ENCODE measurements around the gene GMDS.

GMDS gene

GRCh38 chr6:1663511-1663910 lies 581.9 kb downstream of the GMDS start:
- no peak for DNase-seq

GRCh38 chr6:1662534-1662933 lies 582.9 kb downstream of the GMDS start:
- DNase-seq = no peak

- DNase-seq = no peak
Measured at GRCh38 chr6:1659816-1660215, 585.6 kb downstream of the GMDS start.

- no peak for DNase-seq
Measured at GRCh38 chr6:1658212-1659005, 587.0 kb downstream of the GMDS start.

- no peak for DNase-seq
Measured at GRCh38 chr6:1657771-1658165, 587.6 kb downstream of the GMDS start.

- no peak for DNase-seq
Measured at GRCh38 chr6:1657116-1657770, 588.2 kb downstream of the GMDS start.

- no peak for DNase-seq
Measured at GRCh38 chr6:1654054-1654453, 591.4 kb downstream of the GMDS start.

GRCh38 chr6:1652842-1653241 lies 592.6 kb downstream of the GMDS start:
- DNase-seq = no peak

- DNase-seq = no peak
Measured at GRCh38 chr6:1651362-1651761, 594.0 kb downstream of the GMDS start.

GRCh38 chr6:1645466-1646185 lies 599.8 kb downstream of the GMDS start:
- no peak for DNase-seq

- DNase-seq = no peak
Measured at GRCh38 chr6:1644516-1645060, 600.8 kb downstream of the GMDS start.

GRCh38 chr6:1643830-1644445 lies 601.5 kb downstream of the GMDS start:
- no peak for DNase-seq

GRCh38 chr6:1643111-1643510 lies 602.3 kb downstream of the GMDS start:
- DNase-seq = no peak

- no peak for DNase-seq
Measured at GRCh38 chr6:1641343-1641885, 604.0 kb downstream of the GMDS start.

GRCh38 chr6:1640476-1640875 lies 604.9 kb downstream of the GMDS start:
- no peak for DNase-seq

- no peak for DNase-seq
Measured at GRCh38 chr6:1639430-1639829, 606.0 kb downstream of the GMDS start.

GRCh38 chr6:1636971-1637871 lies 608.2 kb downstream of the GMDS start:
- no peak for DNase-seq

- no peak for DNase-seq
Measured at GRCh38 chr6:1636272-1636825, 609.1 kb downstream of the GMDS start.

GRCh38 chr6:1635305-1636010 lies 609.9 kb downstream of the GMDS start:
- DNase-seq = no peak

GRCh38 chr6:1634081-1634480 lies 611.3 kb downstream of the GMDS start:
- no peak for DNase-seq

Data from activated CD4-positive, CD25-positive, alpha-beta regulatory T cell (primary cell).